Measurements from ENCODE around the gene SLC6A6. TPM values are rescaled to one million over a fixed set of nuclear protein-coding genes. Genes with fewer than 3 reads are reported as not detected.

The SLC6A6 gene
- total and polyA plus RNA-seq, 10 donors = 3.4 to 150 (median 104) TPM

DNA sequence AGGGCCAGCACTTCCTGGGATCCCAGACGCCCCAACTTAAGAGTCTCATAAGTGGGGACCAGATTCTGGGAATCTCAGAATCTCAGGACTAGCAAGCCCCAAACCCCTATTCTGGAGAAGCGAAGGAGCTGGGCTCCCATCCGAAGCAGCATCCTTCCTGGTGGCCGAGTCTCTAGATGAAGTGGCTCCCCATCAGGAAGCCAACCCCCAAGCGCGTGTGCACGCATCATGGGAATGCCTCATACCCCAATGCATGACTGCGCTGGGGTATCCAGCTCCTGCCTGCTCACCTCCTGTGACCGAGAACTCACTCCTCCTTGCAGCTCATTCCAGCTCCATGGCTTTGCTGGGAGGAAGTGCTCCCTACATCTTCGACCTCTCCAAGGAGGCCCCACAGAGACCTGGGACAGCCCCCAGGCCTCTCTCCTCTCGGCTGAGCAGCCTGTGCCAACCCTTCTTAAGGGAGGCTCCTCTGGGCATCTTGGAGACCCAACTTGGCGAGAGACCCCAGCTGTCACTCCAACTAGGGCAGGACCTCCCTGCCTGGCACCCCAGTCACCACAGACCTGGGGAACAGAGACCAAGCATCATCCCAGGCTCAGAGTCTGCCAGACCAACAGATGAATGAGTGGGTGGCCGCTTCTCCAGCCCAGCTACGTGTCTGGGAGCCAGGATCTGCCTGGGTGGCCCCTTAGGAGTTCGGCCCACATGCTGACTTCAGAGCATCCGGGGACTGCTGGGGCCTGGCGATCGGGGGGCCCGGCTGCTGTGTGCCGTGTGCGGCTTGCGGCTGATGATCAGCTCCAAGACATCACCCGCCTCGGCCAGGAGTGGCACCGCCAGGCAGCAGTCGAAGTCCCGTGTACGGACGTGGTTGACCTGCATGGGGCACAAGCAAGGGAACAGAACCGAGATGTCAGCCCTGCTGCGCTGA lies 90.8 kb downstream of the SLC6A6 start:
- 87 to 94% (median 92%) methylated on average over 12 to 31 of the region's 31 CpGs for WGBS, 5 donors
- Histone ChIP-seq H3K36me3 (peaks cover 0 to 60% (median 21%) of the 10 kb centered on the region in 6 donors), H3K27ac (no peak overlapping the region), H3K27me3 (replicated peaks in 1 of 7) (no peaks in the 10 kb centered on the region), H3K4me3 (no peak overlapping the region), H3K9me3 (no peaks in the 10 kb centered on the region), H3K4me1 (peaks cover 0 to under 1% (median under 1%) of the 10 kb centered on the region in 6 donors)
- intact Hi-C loops (cut with DNase I; ENCODE audit: low total_unique reads) = no loop called here
- peak; percentile 71 for DNase-seq
- TF ChIP-seq POLR2A (IDR thresholded peaks at IDR 0.05) (no peak), POLR2AphosphoS5 (IDR thresholded peaks at IDR 0.05) (peak in 2 of 3 donors; percentile 21 to 40)
- TF ChIP-seq, protein P1, sequence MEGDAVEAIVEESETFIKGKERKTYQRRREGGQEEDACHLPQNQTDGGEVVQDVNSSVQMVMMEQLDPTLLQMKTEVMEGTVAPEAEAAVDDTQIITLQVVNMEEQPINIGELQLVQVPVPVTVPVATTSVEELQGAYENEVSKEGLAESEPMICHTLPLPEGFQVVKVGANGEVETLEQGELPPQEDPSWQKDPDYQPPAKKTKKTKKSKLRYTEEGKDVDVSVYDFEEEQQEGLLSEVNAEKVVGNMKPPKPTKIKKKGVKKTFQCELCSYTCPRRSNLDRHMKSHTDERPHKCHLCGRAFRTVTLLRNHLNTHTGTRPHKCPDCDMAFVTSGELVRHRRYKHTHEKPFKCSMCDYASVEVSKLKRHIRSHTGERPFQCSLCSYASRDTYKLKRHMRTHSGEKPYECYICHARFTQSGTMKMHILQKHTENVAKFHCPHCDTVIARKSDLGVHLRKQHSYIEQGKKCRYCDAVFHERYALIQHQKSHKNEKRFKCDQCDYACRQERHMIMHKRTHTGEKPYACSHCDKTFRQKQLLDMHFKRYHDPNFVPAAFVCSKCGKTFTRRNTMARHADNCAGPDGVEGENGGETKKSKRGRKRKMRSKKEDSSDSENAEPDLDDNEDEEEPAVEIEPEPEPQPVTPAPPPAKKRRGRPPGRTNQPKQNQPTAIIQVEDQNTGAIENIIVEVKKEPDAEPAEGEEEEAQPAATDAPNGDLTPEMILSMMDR (IDR thresholded peaks at IDR 0.05 in 8 of 11, conservative IDR thresholded peaks at IDR 0.05 in 3 of 11) = no peak

DNA sequence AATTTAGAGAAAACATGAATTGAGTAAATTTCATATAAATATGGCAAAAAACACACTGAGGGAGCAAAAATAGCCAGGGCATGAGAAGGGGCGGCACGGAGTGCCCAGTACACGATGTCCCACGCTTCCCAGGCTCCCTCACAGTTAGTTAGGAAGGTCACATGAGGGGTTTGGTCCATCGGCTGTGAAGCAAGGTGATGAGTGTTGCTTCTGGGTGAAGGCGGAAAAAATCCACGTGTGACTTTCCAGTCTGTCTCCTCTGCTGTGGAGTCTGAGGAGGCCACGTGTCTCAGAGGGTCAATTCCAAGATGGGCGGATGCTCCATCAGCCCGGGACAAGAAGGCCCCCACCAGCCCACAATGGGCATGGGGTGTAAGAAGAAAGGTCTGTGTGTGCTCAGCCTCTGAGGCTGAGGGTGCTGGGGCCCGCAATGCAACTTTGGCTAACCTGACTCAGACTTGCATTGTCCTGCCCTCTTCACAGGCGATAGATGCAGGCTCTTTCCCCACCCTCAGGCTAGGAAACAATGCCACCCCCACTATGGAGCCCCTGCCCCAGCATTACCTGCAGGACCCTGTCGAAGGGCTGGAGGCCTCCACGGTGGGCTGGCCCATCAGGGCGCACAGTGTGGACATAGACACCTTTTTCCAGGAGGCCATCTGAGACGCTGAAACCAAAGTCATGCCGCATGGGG lies 92.0 kb downstream of the SLC6A6 start:
- Histone ChIP-seq H3K9me3 (no peaks in the 10 kb centered on the region), H3K36me3 (peaks cover 0 to 48% (median 11%) of the 10 kb centered on the region in 6 donors), H3K4me1 (no peaks in the 10 kb centered on the region), H3K27ac (no peak overlapping the region), H3K27me3 (replicated peaks in 1 of 7) (no peaks in the 10 kb centered on the region), H3K4me3 (no peak overlapping the region)
- no peak for DNase-seq
- TF ChIP-seq POLR2A (IDR thresholded peaks at IDR 0.05) (no peak), POLR2AphosphoS5 (IDR thresholded peaks at IDR 0.05) (peak in 1 of 3 donors; percentile 29)
- TF ChIP-seq, protein P1 (IDR thresholded peaks at IDR 0.05 in 8 of 11, conservative IDR thresholded peaks at IDR 0.05 in 3 of 11) = no peak
- WGBS, 5 donors = 87 to 94% (median 93%) methylated on average over 16 to 17 of the region's 17 CpGs
- intact Hi-C loops (cut with DNase I; ENCODE audit: low total_unique reads) = no loop called here

DNA sequence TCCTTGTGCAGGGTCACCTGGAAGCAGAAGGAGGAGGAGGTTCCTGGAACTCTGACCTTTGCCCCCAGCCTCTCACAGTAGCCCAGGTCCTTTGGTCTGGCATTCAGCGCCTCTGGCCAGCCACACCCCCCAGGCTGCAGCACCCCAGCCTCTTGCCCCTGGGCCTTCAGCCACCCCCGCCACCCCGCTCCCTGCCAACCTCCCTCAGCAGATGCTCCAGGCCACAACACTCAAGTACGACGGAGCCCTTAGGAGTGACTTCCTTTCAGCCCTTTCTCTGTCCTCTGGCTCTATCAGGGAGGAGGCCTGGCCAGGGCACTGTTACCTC lies 92.5 kb downstream of the SLC6A6 start:
- DNase-seq = peak; percentile 68
- H3K4me1 ChIP-seq = no peaks in the 10 kb centered on the region
- 80 to 91% (median 86%) methylated on average over 5 of the region's 5 CpGs for WGBS, 5 donors
- H3K27ac ChIP-seq = no peak overlapping the region
- TF ChIP-seq POLR2A (IDR thresholded peaks at IDR 0.05) = no peak
- TF ChIP-seq, protein P1 (IDR thresholded peaks at IDR 0.05 in 8 of 11, conservative IDR thresholded peaks at IDR 0.05 in 3 of 11) = no peak
- no peak overlapping the region for H3K4me3 ChIP-seq
- intact Hi-C loops (cut with DNase I; ENCODE audit: low total_unique reads) = no loop called here
- H3K27me3 ChIP-seq (replicated peaks in 1 of 7) = no peaks in the 10 kb centered on the region
- H3K36me3 ChIP-seq = peaks cover 0 to 43% (median 7%) of the 10 kb centered on the region in 6 donors
- H3K9me3 ChIP-seq = no peaks in the 10 kb centered on the region

DNA sequence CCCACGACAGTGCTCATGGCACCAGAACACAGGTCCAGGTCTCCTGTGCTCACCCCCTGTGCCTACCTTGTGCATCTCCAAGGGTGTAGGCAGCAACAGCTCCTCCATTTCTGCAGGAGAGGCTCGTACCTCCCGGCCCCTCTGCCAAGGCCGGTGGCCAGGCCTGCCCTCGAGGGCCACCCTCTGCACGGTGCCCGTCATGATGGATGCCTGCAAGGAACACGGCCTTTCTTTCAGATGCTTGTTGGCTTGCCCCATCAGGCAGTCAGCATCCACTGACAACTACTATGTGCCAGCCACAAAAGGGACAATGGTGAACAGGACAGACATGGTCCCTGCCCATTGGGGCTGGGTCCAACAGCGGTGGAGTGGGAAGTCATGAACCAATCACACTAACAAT lies 93.9 kb downstream of the SLC6A6 start:
- DNase-seq = peak; percentile 71

More for the DNA sequence above, 93.9 kb downstream of the SLC6A6 start:
- WGBS, 5 donors = 91 to 98% (median 95%) methylated on average over 7 to 9 of the region's 9 CpGs
- no peak overlapping the region for H3K4me3 ChIP-seq
- no peak for TF ChIP-seq POLR2AphosphoS5 (IDR thresholded peaks at IDR 0.05)
- peaks cover 0 to 14% (median 5%) of the 10 kb centered on the region in 8 donors for H3K9me3 ChIP-seq
- H3K36me3 ChIP-seq = peaks cover 0 to 28% (median 0%) of the 10 kb centered on the region in 6 donors
- intact Hi-C loops (cut with DNase I; ENCODE audit: low total_unique reads) = no loop called here
- no peaks in the 10 kb centered on the region for H3K27me3 ChIP-seq (replicated peaks in 1 of 7)
- H3K4me1 ChIP-seq = no peaks in the 10 kb centered on the region
- H3K27ac ChIP-seq = no peak overlapping the region

Data from spleen (tissue), 11 donors.